ENCODE data around the gene FMNL3.

DNA sequence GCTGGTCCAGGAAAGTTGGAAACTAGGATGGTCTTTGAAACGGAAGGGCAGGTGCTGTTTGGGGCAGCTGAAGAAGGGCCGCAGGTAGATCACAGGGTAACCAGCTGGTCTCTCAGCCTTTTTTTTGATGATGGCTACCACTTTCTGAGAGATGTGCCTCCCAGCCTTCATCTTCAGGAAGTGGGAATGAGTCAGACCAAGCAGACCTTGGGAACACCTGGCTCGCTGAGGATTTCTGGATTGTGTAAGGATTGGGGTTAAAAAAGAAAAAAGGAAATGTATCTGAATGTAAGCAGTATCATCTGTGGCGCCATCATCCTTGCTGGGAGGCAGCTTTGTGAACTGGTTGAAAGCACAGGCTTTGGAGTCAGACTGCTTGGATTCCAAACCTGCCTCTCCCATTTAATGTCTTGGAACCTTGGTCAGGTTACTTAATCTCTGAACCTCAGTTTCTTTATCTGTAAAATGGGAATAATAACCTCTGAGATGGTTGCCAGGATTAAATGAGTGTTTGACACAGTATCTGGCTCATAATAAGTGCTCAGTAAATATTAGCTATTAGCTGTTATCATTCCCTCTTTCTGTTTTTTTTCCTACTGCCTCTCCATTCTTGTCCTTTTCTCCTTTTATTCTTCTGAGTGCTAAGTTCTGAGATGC lies 82.2 kb downstream of the FMNL3 start:
- TF ChIP-seq, protein P1, sequence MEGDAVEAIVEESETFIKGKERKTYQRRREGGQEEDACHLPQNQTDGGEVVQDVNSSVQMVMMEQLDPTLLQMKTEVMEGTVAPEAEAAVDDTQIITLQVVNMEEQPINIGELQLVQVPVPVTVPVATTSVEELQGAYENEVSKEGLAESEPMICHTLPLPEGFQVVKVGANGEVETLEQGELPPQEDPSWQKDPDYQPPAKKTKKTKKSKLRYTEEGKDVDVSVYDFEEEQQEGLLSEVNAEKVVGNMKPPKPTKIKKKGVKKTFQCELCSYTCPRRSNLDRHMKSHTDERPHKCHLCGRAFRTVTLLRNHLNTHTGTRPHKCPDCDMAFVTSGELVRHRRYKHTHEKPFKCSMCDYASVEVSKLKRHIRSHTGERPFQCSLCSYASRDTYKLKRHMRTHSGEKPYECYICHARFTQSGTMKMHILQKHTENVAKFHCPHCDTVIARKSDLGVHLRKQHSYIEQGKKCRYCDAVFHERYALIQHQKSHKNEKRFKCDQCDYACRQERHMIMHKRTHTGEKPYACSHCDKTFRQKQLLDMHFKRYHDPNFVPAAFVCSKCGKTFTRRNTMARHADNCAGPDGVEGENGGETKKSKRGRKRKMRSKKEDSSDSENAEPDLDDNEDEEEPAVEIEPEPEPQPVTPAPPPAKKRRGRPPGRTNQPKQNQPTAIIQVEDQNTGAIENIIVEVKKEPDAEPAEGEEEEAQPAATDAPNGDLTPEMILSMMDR (IDR thresholded peaks at IDR 0.05) = no peak
- no peak for TF ChIP-seq POLR2A (IDR thresholded peaks at IDR 0.05)

Data from right lobe of liver (tissue), 4 donors.